GM12878 (cell line): Measurements from ENCODE around the gene KRTAP10-6. TPM values are rescaled to one million over a fixed set of nuclear protein-coding genes. Genes with fewer than 3 reads are reported as not detected.

ENCODE experiments used
- ATAC-seq: fragments of 200-7000 bp; cut with Tn5 transposase; 3 replicates; pipeline ENCODE4 v1.9.1; 2020; ENCODE audit warnings: mild to moderate bottlenecking, moderate library complexity
- BruUV-seq: library from RNA; stranded (reverse); fragments of 400-500 nt; replicated peaks from 2 replicates; lab custom pipeline; 2021; lab: Mats Ljungman, UMichigan
- CTCF ChIA-PET: fragments of 300-600 bp; sonication (Branson Sonifier 250); formaldehyde crosslinking; extraction: SDS; loops from one replicate; lab custom pipeline; 2021; ENCODE audit warnings: inconsistent platforms; lab: Yijun Ruan, JAX
- POLR2A ChIA-PET: fragments of 350-600 bp; formaldehyde crosslinking; extraction: SDS; loops from one replicate; lab custom pipeline; 2021; ENCODE audit warnings: inconsistent platforms; lab: Charles Lee
- RAD21 ChIA-PET: fragments of 300-600 bp; sonication (Branson Sonifier 250); formaldehyde crosslinking; loops from one replicate; lab custom pipeline; 2023; ENCODE audit warnings: antibody characterized with exemption; ENCODE audit not compliant: unreplicated experiment; lab: Charles Lee
- SMC1A ChIA-PET: fragments of 300-600 bp; sonication (Branson Sonifier 250); formaldehyde crosslinking; loops from one replicate; lab custom pipeline; 2023; ENCODE audit not compliant: unreplicated experiment, uncharacterized antibody; lab: Charles Lee
- DNase-seq: peaks from one replicate; pipeline ENCODE4 v3.0.0-alpha.2; 2011; ENCODE audit warnings: low read depth, low spot score
- FAIRE-seq: peaks from 3 replicates; lab custom pipeline; 2011; peaks lifted over from hg19 to GRCh38; lab: Jason Lieb, UNC
- H2AFZ ChIP-seq: 2 replicates; pipeline ENCODE4 v1.6.0; 2011; ENCODE audit warnings: low read depth, low read length, control low read depth; ENCODE audit not compliant: control insufficient read depth
- H3K27ac ChIP-seq: 2 replicates; pipeline ENCODE4 v1.5.1; 2011; ENCODE audit warnings: control low read depth; ENCODE audit not compliant: control insufficient read depth, insufficient read depth
- H3K27me3 ChIP-seq, 2 experiments: replicated peaks in 1 of 2; 2 replicates each; pipeline versions ENCODE4 v1.6.0 to v1.6.1; 2011; ENCODE audit warnings: low read length in 1 of 2; ENCODE audit not compliant: control insufficient read depth in 2 of 2, insufficient read depth in 2 of 2
- H3K36me3 ChIP-seq, 2 experiments: 2 replicates each; pipeline ENCODE4 v1.5.1; 2011; ENCODE audit warnings: low read length in 1 of 2; ENCODE audit not compliant: control insufficient read depth in 2 of 2, insufficient read depth in 2 of 2
- H3K4me1 ChIP-seq: 2 replicates; pipeline ENCODE4 v1.6.1; 2011; ENCODE audit warnings: mild to moderate bottlenecking, low read length, moderate library complexity, mixed read lengths; ENCODE audit not compliant: control insufficient read depth, insufficient read depth
- H3K4me2 ChIP-seq: 2 replicates; pipeline ENCODE4 v1.6.0; 2011; ENCODE audit warnings: control low read depth; ENCODE audit not compliant: control insufficient read depth, insufficient read depth
- H3K4me3 ChIP-seq: fragments of 200-600 bp; sonication (generic); 2 replicates; pipeline ENCODE4 v1.5.1; 2016
- H3K79me2 ChIP-seq: 2 replicates; pipeline ENCODE4 v1.6.0; 2011; ENCODE audit warnings: low read length; ENCODE audit not compliant: control insufficient read depth, insufficient read depth
- H3K9ac ChIP-seq: 2 replicates; pipeline ENCODE4 v1.8.0; 2011; ENCODE audit warnings: low read length, control low read depth, mixed read lengths; ENCODE audit not compliant: control insufficient read depth, insufficient read depth
- H3K9me3 ChIP-seq: replicated peaks from 3 replicates; pipeline ENCODE4 v1.5.1; 2011; ENCODE audit warnings: mild to moderate bottlenecking, low read length; ENCODE audit not compliant: control insufficient read depth, insufficient read depth
- H4K20me1 ChIP-seq: 2 replicates; pipeline ENCODE4 v1.6.0; 2011; ENCODE audit not compliant: control insufficient read depth, insufficient read depth
- BMI1 ChIP-seq: fragments of 450-650 bp; IDR thresholded peaks from 2 replicates; pipeline ENCODE4 v1.6.1; 2016; ENCODE audit warnings: mild to moderate bottlenecking, moderate library complexity, borderline replicate concordance
- CEBPB ChIP-seq, 2 experiments: fragments of 150-350 bp in 1 of 2; IDR thresholded peaks; 2 replicates each; pipeline ENCODE4 v1.6.1; 2012 to 2014; ENCODE audit warnings: low read depth in 2 of 2, low read length in 2 of 2, borderline replicate concordance in 1 of 2, inconsistent platforms in 1 of 2
- GATAD2B ChIP-seq: fragments of 450-650 bp; conservative IDR thresholded peaks from 2 replicates; pipeline ENCODE4 v1.6.1; 2017; ENCODE audit warnings: low read depth, mild to moderate bottlenecking, moderate library complexity
- JUND ChIP-seq: IDR thresholded peaks from 2 replicates; pipeline ENCODE4 v1.6.1; 2012; ENCODE audit warnings: low read depth, mild to moderate bottlenecking, low read length, improper control_type of control experiment, moderate library complexity
- KAT2A ChIP-seq: conservative IDR thresholded peaks from 2 replicates; pipeline ENCODE4 v1.6.1; 2011; ENCODE audit warnings: low read depth, low read length; ENCODE audit not compliant: control insufficient read depth
- KDM1A ChIP-seq: fragments of 200-600 bp; sonication (generic); IDR thresholded peaks from 2 replicates; pipeline ENCODE4 v1.6.1; 2016; ENCODE audit warnings: borderline replicate concordance
- KLF5 ChIP-seq: fragments of 450-650 bp; IDR thresholded peaks from 2 replicates; pipeline ENCODE4 v1.6.1; 2014; ENCODE audit warnings: mild to moderate bottlenecking; ENCODE audit not compliant: partially characterized antibody
- NBN ChIP-seq: fragments of 450-650 bp; IDR thresholded peaks from 2 replicates; pipeline ENCODE4 v1.6.1; 2016
- NFXL1 ChIP-seq: fragments of 450-650 bp; IDR thresholded peaks from 2 replicates; pipeline ENCODE4 v1.6.1; 2017; ENCODE audit warnings: antibody characterized with exemption, mild to moderate bottlenecking, borderline replicate concordance
- NR2C2 ChIP-seq: IDR thresholded peaks from 2 replicates; pipeline ENCODE4 v1.6.1; 2011; ENCODE audit warnings: borderline replicate concordance, low read depth; ENCODE audit not compliant: control insufficient read depth, insufficient read length
- RFX5 ChIP-seq: IDR thresholded peaks from 2 replicates; pipeline ENCODE4 v1.6.1; 2011; ENCODE audit warnings: low read depth, low read length, improper control_type of control experiment
- SUZ12 ChIP-seq: fragments of 200-600 bp; sonication (generic); IDR thresholded peaks from one replicate; pipeline ENCODE4 v1.6.1; 2018; ENCODE audit warnings: antibody characterized with exemption, mild to moderate bottlenecking; ENCODE audit not compliant: unreplicated experiment
- ZBED1 ChIP-seq: IDR thresholded peaks from 2 replicates; pipeline ENCODE4 v1.6.1; 2016; ENCODE audit warnings: borderline replicate concordance
- ZNF217 ChIP-seq: fragments of 450-650 bp; IDR thresholded peaks from 2 replicates; pipeline ENCODE4 v1.6.1; 2017; ENCODE audit warnings: antibody characterized with exemption, mild to moderate bottlenecking
- ZSCAN29 ChIP-seq: fragments of 450-650 bp; IDR thresholded peaks from 2 replicates; pipeline ENCODE4 v1.6.1; 2017; ENCODE audit warnings: mild to moderate bottlenecking, moderate library complexity
- WGBS: methylation state at CpG from one replicate; pipeline ENCODE4 v1.1.6; 2016; ENCODE audit warnings: low lambda C conversion rate; ENCODE audit not compliant: insufficient replicate concordance, insufficient coverage; ENCODE audit errors: missing lambda C conversion rate; 5-methylcytosine and 5-hydroxymethylcytosine counted together
- in situ Hi-C: fragments of 300-500 bp; cut with MboI; formaldehyde crosslinking; loops from 9 replicates; pipeline ENCODE4 v1.14.3; 2018; ENCODE audit warnings: mixed read lengths
- intact Hi-C: fragments of 100-400 bp; cut with micrococcal nuclease; formaldehyde crosslinking; loops from one replicate; pipeline ENCODE4 v1.14.2; 2022; ENCODE audit not compliant: unreplicated experiment
- polyA plus RNA-seq, 11 experiments: library from polyadenylated mRNA; depleted of rRNA in 4 of 11; unstranded in 6 of 11; stranded (reverse) in 5 of 11; fragments of >200 nt; fragmentation: Nextera tagmentation in 4 of 11; fragmentation: Illumina TruSeq in 1 of 11; extraction: Ambion mirVana in 4 of 11; extraction: Trizol in 1 of 11; gene quantifications; 1 replicate in 1 of 11; 2 replicates in 10 of 11; pipeline versions ENCODE4 v1.2.1 to v1.2.3, GENCODE V29; 2011 to 2016; ENCODE audit warnings: inconsistent platforms in 2 of 11, missing spikeins in 2 of 11, low read depth in 1 of 11
- total RNA-seq, 4 experiments: library from RNA; depleted of rRNA in 3 of 4; stranded (reverse); fragments of >200 nt in 3 of 4; fragmentation: Illumina TruSeq in 1 of 4; extraction: Trizol in 1 of 4; gene quantifications; 2 replicates each; pipeline versions ENCODE4 v1.2.1 to v1.2.3, GENCODE V29; 2013 to 2021
- TF ChIP-seq, protein P1 (sequence below): fragments of 150-350 bp; IDR thresholded peaks from 2 replicates; pipeline ENCODE4 v1.6.1; 2014; ENCODE audit warnings: mild to moderate bottlenecking, low read depth, low read length
- TF ChIP-seq, protein P2 (sequence below): fragments of 450-650 bp; IDR thresholded peaks from 2 replicates; pipeline ENCODE4 v1.6.1; 2016; ENCODE audit warnings: mild to moderate bottlenecking

KRTAP10-6 gene
- total and polyA plus RNA-seq, 10 of the 15 experiments (the other 5 are each of a cell fraction or from before 2014, with no cell fraction given): not detected

DNA sequence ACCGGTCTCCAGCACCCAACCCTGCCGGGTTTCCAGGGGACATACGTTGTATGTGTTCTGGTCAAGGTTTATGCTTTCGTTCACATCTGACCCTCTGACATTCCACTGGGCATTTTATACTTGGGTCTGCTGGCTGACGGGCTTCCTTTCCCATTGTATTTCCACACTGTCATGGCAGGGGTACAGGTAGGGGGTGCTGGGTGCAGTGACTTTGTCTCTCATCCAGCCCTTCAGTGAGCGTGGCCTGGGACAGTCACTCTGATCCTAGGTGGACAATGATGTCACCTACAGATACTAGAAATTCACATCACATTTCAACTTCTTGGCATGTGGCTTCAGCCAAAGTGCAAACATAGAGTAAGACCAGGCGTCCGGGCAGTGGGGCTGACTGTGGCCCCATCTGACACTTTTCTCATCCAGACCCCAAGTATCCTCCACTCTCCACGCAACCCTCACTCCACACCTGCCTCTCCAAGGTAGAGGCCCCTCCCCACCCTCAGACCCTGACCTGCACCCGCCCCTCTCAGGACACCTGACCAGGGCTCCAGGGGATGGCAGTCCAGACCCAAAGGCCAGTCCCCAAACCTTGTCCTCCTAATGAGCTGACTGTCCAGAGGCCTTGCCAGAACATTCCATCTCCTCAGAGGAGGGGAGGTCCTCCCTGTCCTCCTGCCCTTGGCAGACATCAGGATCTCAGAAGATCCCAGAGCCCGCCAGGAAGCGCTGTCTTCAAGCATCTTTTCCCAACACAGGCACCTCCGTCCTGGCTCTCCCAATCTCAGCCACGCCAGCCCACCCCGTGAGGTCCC lies 44.1 kb upstream of the KRTAP10-6 start:
- Histone ChIP-seq H3K4me3 (no peak overlapping the region), H3K36me3 (no peaks in the 10 kb centered on the region), H3K79me2 (no peaks in the 10 kb centered on the region), H3K4me2 (no peak overlapping the region), H3K9ac (no peak overlapping the region), H3K27me3 (no peaks in the 10 kb centered on the region), H4K20me1 (no peaks in the 10 kb centered on the region), H3K27ac (no peak overlapping the region), H3K9me3 (no peaks in the 10 kb centered on the region; the same call in 2 of the 3 replicates), H2AFZ (no peak overlapping the region), H3K4me1 (no peaks in the 10 kb centered on the region)
- RAD21 ChIA-PET: no interaction called here
- 39% methylated on average over 13 of the region's 15 CpGs for WGBS
- CTCF ChIA-PET: no interaction called here
- intact Hi-C loops: no loop called here
- in situ Hi-C loops: no loop called here
- POLR2A ChIA-PET: no interaction called here
- no TSS peak for BruUV-seq
- DNase-seq: no peak
- FAIRE-seq: no peak
- SMC1A ChIA-PET: no interaction called here
- ATAC-seq: no peak
- TF ChIP-seq SUZ12 (no peak), NFXL1 (no peak), JUND (no peak), GATAD2B (no peak), NBN (no peak), BMI1 (no peak), ZSCAN29 (no peak), RFX5 (no peak), CEBPB (IDR thresholded peaks at IDR 0.05; ENCODE audit: borderline replicate concordance in 1 of 2, low read depth in 2 of 2, low read length in 2 of 2) (no peak), KLF5 (no peak), NR2C2 (no peak), KDM1A (no peak), KAT2A (no peak), ZNF217 (no peak), ZBED1 (no peak)
- TF ChIP-seq, protein P1, sequence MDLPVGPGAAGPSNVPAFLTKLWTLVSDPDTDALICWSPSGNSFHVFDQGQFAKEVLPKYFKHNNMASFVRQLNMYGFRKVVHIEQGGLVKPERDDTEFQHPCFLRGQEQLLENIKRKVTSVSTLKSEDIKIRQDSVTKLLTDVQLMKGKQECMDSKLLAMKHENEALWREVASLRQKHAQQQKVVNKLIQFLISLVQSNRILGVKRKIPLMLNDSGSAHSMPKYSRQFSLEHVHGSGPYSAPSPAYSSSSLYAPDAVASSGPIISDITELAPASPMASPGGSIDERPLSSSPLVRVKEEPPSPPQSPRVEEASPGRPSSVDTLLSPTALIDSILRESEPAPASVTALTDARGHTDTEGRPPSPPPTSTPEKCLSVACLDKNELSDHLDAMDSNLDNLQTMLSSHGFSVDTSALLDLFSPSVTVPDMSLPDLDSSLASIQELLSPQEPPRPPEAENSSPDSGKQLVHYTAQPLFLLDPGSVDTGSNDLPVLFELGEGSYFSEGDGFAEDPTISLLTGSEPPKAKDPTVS: no peak
- TF ChIP-seq, protein P2, sequence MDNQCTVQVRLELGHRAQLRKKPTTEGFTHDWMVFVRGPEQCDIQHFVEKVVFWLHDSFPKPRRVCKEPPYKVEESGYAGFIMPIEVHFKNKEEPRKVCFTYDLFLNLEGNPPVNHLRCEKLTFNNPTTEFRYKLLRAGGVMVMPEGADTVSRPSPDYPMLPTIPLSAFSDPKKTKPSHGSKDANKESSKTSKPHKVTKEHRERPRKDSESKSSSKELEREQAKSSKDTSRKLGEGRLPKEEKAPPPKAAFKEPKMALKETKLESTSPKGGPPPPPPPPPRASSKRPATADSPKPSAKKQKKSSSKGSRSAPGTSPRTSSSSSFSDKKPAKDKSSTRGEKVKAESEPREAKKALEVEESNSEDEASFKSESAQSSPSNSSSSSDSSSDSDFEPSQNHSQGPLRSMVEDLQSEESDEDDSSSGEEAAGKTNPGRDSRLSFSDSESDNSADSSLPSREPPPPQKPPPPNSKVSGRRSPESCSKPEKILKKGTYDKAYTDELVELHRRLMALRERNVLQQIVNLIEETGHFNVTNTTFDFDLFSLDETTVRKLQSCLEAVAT: no peak
